ENCODE data around the gene PBRM1. TPM values are rescaled to one million over a fixed set of nuclear protein-coding genes. Genes with fewer than 3 reads are reported as not detected.

Gene PBRM1
- total RNA-seq, 2 experiments from 2014 or later: 47.6 to 48.1 TPM

DNA sequence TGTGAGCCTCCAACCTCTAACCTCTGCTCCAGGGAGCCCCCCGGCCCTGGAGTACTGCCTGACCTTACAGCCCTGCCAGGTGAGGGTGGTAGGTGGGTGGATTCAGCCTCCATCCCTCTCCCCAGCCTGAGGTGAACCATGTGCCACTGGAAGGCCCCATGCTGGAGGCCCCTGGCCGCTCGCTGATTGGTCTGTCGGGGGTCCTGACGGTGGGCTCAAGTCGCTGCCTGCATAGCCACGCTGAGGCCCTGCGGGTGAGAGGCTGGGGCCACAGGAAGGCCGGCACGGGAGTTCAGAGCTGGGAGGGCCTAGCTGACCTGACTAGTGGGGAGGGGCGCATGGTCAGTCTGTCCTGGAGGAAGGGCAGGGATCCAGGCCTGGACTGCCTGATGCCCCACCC is 171.1 kb downstream of the PBRM1 start:
- no peaks in the 10 kb centered on the region for H3K27me3 ChIP-seq (ENCODE audit: control insufficient read depth in 1 of 2, insufficient read depth in 2 of 2, low read length in 2 of 2)
- no peak overlapping the region for H3K4me3 ChIP-seq (ENCODE audit: low read length)
- ChIA-PET POLR2A (no interaction called here), CTCF (no interaction called here)
- intact Hi-C loops (cut with DNase I, micrococcal nuclease): no loop called here
- H3K9me3 Mint-ChIP-seq: no peaks in the 10 kb centered on the region
- TF ChIP-seq, protein P1, sequence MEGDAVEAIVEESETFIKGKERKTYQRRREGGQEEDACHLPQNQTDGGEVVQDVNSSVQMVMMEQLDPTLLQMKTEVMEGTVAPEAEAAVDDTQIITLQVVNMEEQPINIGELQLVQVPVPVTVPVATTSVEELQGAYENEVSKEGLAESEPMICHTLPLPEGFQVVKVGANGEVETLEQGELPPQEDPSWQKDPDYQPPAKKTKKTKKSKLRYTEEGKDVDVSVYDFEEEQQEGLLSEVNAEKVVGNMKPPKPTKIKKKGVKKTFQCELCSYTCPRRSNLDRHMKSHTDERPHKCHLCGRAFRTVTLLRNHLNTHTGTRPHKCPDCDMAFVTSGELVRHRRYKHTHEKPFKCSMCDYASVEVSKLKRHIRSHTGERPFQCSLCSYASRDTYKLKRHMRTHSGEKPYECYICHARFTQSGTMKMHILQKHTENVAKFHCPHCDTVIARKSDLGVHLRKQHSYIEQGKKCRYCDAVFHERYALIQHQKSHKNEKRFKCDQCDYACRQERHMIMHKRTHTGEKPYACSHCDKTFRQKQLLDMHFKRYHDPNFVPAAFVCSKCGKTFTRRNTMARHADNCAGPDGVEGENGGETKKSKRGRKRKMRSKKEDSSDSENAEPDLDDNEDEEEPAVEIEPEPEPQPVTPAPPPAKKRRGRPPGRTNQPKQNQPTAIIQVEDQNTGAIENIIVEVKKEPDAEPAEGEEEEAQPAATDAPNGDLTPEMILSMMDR (IDR thresholded peaks at IDR 0.05): no peak
- no peak overlapping the region for H3K27ac ChIP-seq (ENCODE audit: low read depth in 1 of 2, low read length in 2 of 2)
- no peaks in the 10 kb centered on the region for H3K9me3 ChIP-seq (ENCODE audit: control insufficient read depth in 1 of 2, insufficient read depth in 1 of 2, low read length in 2 of 2)
- no peak overlapping the region for H3K4me3 Mint-ChIP-seq
- no peaks in the 10 kb centered on the region for H3K36me3 Mint-ChIP-seq (ENCODE audit: low read depth)
- no peaks in the 10 kb centered on the region for H3K4me1 Mint-ChIP-seq (ENCODE audit: low read depth)
- H3K27ac Mint-ChIP-seq: no peak overlapping the region
- no peaks in the 10 kb centered on the region for H3K36me3 ChIP-seq (ENCODE audit: insufficient read depth, low read length)
- no peaks in the 10 kb centered on the region for H3K4me1 ChIP-seq (ENCODE audit: insufficient read depth, low read length)
- no peaks in the 10 kb centered on the region for H3K27me3 Mint-ChIP-seq
- DNase-seq (no peak), ATAC-seq (ENCODE audit: poor library complexity) (no peak)

DNA sequence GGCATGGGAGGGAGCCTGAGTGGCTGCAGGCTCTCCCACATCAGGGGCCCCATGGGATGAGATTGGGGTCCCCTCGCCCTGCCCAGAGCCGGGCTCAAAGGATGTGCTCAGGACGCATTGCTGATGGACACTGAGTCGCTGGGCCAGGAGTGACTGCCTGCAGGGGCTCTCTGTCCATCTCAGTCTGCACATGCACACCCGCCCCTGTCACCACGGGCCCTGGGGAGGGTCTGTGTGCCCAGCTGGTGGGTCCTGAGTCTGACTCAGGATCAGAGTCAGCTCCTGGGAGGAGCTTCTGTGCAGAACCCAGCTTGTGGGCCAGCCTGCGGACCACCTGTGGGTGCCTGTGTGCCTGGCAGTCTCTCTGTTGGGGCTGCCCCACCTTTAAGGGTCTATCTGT is 172.4 kb downstream of the PBRM1 start:
- DNase-seq: no peak
- TF ChIP-seq, protein P1 (IDR thresholded peaks at IDR 0.05): no peak
- Histone ChIP-seq H3K4me3 (ENCODE audit: low read length) (no peak overlapping the region), H3K36me3 (ENCODE audit: insufficient read depth, low read length) (no peaks in the 10 kb centered on the region), H3K4me1 (ENCODE audit: insufficient read depth, low read length) (no peaks in the 10 kb centered on the region), H3K27ac (ENCODE audit: low read depth in 1 of 2, low read length in 2 of 2) (no peak overlapping the region), H3K27me3 (ENCODE audit: control insufficient read depth in 1 of 2, insufficient read depth in 2 of 2, low read length in 2 of 2) (no peaks in the 10 kb centered on the region), H3K9me3 (ENCODE audit: control insufficient read depth in 1 of 2, insufficient read depth in 1 of 2, low read length in 2 of 2) (no peaks in the 10 kb centered on the region)
- H3K9me3 Mint-ChIP-seq: no peaks in the 10 kb centered on the region
- intact Hi-C loops (cut with DNase I, micrococcal nuclease): no loop called here
- H3K27ac Mint-ChIP-seq: no peak overlapping the region
- no peaks in the 10 kb centered on the region for H3K36me3 Mint-ChIP-seq (ENCODE audit: low read depth)
- H3K4me3 Mint-ChIP-seq: no peak overlapping the region
- ChIA-PET POLR2A (no interaction called here), CTCF (no interaction called here)
- no peak for ATAC-seq (ENCODE audit: poor library complexity)
- H3K27me3 Mint-ChIP-seq: no peaks in the 10 kb centered on the region
- H3K4me1 Mint-ChIP-seq (ENCODE audit: low read depth): no peaks in the 10 kb centered on the region

DNA sequence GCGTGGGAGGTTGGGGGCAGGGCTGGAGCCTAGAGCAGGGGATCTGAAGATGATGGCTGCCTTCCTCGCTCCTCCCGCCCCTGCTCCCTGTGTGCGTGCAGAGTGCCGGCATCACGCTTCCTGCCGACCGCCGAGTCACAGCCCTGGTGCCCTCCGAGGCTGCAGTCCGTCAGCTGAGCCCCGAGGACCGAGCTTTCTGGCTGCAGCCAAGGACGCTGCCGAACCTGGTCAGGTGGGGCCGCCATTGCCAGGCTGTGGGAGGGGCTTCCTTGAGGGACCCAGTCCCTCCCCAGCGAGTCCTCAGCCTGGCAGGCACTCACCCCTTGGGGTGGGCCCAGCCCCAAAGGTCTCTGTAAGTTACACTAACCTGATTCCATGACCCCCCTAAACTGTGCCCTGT is 173.0 kb downstream of the PBRM1 start:
- Histone ChIP-seq H3K27me3 (ENCODE audit: control insufficient read depth in 1 of 2, insufficient read depth in 2 of 2, low read length in 2 of 2) (no peaks in the 10 kb centered on the region), H3K9me3 (ENCODE audit: control insufficient read depth in 1 of 2, insufficient read depth in 1 of 2, low read length in 2 of 2) (no peaks in the 10 kb centered on the region), H3K27ac (ENCODE audit: low read depth in 1 of 2, low read length in 2 of 2) (no peak overlapping the region), H3K36me3 (ENCODE audit: insufficient read depth, low read length) (no peaks in the 10 kb centered on the region), H3K4me3 (ENCODE audit: low read length) (no peak overlapping the region), H3K4me1 (ENCODE audit: insufficient read depth, low read length) (no peaks in the 10 kb centered on the region)
- ATAC-seq (ENCODE audit: poor library complexity) (no peak), DNase-seq (no peak)
- H3K4me1 Mint-ChIP-seq (ENCODE audit: low read depth): no peaks in the 10 kb centered on the region
- intact Hi-C loops (cut with DNase I, micrococcal nuclease): no loop called here
- CTCF ChIA-PET: no interaction called here
- no peaks in the 10 kb centered on the region for H3K9me3 Mint-ChIP-seq
- H3K36me3 Mint-ChIP-seq (ENCODE audit: low read depth): no peaks in the 10 kb centered on the region
- H3K27ac Mint-ChIP-seq: no peak overlapping the region
- TF ChIP-seq, protein P1 (IDR thresholded peaks at IDR 0.05): no peak
- no peaks in the 10 kb centered on the region for H3K27me3 Mint-ChIP-seq
- POLR2A ChIA-PET: no interaction called here
- H3K4me3 Mint-ChIP-seq: no peak overlapping the region
